ENCODE measurements around the gene RBMS1.
"Not testable (repeated sequence)": the region's sequence is repeated elsewhere in the genome, so short reads cannot be mapped to it uniquely, and the experiment has no call there.

Gene RBMS1

DNA sequence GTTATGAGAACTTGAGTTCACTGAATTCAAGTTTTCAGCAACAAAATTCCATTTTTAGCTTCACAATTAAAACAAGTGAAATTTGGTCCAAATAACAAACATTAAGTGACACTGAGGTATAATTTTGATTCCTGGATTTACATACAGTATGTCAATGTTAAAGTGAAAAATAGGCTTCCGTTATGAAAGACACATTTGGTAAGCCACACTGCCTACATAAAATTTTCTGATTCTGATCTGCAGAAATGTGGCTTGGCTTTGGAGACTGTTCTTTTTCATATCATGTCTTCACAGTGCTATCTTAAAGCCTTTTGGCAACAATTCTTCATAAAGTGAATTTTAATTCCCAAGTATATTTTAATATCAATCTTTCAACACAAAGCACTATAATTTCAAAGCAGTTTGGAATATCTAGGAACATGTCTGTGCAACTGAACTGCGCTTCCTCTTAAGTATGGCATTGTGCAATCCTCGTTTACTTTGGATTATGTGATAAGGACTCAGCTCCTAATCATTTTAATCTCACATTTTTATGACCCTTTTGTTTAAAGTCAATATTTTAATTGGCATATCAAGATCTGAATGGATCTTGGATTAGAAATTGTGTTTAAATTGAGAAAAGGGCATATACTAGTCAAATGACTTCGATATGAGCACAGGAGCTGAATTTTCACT is 60.0 kb downstream of the RBMS1 start:
- no peak for DNase-seq (ENCODE audit: low spot score)

DNA sequence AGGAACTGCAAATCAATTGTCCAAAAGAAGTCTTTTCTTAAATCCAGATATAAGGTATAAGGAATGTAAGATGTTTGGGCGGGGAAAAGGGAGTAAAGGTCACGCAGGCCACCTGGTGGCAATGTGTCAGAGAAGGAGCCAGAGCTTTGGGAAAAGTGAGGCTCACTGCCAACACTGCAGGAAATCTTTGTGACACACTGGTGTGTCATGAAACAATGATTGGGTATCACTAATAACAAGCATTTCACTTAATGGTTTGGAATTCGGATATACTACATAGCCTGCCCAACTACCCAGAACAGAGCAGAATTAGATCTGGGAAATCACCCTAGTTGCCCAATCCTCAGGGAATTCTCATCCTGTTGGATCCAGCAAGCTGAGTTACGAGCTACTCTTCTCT is 61.0 kb downstream of the RBMS1 start:
- DNase-seq (ENCODE audit: low spot score) = no peak

DNA sequence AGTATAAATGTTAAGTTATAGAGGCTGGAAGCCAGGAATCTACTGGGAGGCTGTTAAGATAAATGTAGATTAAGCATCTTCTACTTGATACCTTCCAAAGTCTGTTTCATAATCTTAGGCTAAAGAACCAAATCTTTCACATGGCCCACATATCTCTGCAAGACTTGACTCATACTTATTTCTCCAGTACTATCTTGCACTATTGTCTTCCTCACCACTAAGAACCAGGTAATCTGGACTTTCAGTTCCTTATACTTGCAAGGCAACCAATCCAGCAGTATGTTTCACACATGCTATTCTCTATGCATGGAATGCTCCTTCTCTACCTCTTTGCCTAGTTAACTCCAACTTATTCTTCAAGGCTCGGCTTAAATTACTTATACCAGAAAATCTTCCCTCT is 62.2 kb downstream of the RBMS1 start:
- DNase-seq (ENCODE audit: low spot score) = no peak

DNA sequence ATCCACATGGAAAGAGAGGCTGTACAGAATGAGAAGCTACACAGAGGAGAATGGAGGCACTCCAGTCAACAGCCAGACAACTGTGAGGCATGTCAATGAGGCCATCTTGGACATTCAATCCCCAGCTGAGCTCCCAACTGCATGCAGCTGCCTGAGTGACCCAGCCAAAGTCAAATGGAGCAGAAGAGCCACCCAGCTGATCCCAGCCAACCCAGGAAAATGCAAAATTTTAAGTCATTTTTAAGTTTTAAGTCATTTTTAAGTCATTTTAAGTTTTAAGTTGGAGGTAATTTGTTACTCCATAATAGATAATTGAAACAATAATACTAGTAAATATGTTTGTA is 63.6 kb downstream of the RBMS1 start:
- DNase-seq (ENCODE audit: low spot score) = no peak

DNA sequence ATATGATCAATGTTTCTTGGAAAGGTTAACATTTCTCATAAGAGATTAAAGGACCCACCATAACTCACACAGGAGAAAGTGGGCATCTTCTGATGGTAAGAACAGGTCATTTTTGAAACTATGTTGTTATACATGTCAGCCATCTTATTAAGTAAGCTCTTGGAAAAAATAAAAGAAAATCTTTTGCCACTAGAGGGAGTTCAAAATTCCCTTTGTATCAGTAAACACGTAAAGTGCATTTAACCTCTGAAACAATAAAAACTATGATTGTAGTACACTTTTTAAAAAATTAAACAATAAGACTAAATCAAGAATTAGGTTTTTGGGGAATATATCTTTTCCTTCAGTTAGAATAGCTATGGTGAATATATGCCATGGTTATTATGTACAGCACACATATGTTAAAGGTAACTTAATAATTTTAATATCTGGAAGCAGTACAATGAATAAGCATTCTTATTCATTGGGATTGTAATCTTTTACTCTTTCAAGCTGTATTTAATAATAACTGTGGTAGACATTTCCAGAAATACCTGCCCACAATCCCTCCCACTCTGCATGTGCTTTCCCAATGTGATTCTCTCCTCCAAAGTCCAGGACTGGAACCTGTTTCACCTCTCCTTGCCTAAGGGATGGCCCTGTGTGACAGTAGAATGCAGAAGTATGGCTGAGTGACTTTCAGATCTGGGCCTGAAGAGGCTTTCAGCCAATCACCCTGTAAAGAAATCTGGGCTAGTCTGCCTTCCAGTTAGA is 64.2 kb downstream of the RBMS1 start:
- peak; percentile 64 for DNase-seq (ENCODE audit: low spot score)

DNA sequence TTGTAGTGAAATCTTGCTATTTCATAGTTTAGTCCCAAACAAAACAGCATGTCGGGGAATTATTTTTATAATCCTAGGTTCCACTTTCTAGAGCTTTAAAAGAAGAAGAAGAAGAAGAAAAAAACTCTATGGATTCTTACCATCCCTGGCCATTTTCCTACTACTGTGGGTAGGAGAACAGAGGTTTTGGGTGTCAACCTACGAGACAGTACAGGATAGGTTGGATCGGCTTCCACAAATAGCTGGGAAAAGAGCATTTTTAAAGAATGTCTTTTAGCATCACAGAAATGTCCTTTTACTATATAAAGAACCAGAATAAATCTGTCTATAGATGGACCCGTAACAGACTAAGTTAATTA is 65.2 kb downstream of the RBMS1 start:
- no peak for DNase-seq (ENCODE audit: low spot score)

DNA sequence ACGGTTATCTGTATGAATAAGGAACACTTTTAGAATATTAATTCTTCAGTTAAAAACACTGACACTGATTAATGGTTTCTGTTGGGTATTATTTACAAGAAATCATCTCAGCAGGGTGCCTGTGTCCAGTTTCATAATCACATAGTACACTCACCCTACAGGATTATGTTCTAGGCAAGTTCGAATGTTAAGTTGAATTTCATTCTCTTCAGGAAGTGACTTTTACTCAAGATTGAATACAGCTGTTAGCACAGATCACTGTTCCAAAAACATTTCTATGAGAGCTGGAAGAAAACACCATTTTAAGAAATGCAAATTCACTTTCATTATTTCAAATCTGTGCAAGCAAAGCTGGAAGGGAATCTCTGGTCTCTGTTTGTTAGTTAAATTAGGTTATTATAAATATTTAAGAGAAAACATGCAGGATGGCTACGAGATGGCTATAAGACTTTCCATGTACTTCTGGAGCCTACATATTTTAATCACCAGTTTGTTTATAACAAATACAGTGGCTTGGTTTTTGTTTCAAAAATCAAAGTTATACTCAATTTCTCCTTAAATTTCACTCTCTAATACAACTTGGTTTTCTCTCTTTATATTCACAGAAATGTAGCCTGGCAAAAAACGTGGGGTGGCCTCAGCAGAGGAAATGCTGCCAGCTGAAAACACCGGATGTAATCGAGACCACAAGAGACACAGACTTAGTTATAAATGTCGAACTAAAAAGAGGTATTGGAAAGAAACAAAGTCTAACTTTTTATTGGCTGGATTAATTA is 65.8 kb downstream of the RBMS1 start:
- DNase-seq (ENCODE audit: low spot score) = no peak

DNA sequence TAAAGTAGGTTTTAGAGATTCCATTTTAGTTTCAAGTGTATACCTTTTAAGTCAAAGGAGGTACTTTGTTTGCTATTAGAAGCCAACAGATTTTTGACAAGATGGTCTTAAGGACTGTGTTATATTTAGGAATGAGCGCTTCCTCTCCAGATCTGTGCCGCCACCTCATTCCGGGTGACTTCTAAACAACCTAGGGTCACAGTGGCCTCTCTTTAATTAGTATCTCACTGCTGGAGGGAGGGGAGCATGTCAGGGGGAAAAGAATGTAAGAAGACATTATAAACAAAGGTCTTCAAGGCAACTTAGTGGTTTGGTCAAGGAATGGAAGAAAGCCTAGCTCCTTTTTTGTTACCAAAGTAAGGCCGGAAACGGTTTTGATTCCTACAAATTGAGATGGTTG is 67.0 kb downstream of the RBMS1 start:
- no peak for DNase-seq (ENCODE audit: low spot score)

DNA sequence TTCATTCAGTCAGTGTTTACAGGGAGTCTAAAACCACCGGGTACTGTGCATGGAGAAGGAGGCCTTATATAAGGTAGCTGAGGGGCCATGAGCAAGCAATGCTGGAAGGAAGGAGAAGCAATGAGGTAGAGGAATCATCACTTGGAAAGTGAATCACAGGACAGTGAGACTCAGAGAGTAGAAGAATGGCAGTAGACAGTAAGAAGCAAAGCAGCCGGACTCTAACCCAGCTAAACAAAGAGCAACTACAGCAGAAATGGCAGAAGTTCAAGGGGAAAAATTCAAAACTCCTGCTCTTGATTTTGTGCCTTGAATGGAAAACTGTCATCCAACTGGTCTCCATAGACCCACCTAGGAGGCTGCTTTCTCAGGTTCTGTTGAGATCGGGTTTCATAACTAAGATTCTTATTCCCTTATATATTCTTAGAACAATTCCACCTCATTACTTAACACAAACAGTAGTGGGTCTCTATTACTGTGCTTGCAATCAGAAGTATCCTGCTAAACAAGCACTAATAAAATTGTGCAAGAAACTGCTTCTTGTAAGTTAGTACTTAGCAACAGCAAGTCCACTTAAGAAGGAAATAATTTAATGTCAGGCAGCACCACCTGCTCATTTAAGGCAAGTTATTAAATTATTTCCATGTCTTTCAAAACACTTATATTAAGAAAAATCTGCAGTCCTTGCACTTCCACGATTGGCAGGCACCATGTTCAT is 68.0 kb downstream of the RBMS1 start:
- DNase-seq (ENCODE audit: low spot score) = no peak

DNA sequence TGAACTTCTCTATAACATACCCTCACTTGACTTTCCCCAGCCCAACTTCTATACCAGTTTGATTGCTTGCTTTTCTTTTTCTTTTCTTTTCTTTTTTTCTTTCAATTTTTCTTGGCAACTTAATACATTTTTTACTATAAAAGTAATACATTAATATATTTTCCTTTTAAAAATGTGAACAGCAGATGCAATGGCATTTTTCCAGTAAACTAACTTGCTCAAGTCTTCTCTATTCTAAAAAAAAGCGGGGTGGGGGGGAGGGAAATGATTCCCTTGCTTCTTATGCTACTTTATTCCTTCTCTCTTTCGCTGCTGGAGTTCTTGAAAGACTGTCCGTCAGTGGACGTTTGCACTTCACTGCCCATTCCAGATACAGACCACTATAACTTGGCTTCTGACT is 70.5 kb downstream of the RBMS1 start:
- DNase-seq (ENCODE audit: low spot score) = no peak

DNA sequence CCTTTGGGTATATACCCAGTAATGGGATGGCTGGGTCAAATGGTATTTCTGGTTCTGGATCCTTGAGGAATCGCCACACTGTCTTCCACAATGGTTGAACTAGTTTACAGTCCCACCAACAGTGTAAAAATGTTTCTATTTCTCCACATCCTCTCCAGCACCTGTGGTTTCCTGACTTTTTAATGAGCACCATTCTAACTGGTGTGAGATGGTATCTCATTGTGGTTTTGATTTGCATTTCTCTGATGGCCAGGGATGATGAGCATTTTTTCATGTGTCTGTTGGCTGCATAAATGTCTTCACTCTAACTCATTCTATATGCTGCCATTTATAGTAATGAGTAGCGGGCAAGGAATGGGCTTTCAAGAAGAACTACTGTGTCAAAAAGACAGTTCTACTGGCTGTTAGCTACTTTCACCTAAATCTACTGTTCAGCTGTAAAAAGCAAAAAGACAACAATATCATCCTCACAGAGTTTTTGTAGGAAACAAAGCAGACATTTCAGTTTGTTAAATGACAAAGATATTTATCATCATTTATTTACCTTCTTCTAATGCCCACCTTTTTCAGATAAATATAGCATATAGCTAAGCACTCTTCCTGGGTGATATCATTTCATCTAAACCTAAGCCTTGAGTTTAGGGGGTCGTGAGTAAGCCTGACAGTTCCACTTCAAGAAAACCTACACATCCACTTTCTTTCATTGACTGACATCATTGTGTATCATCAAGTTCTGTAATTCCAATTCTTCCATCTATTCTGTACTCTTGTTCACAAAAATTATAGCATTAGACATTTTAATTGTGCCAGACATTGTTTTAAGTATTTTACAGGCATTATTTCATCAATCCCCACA is 71.7 kb downstream of the RBMS1 start:
- not testable (repeated sequence) for DNase-seq (ENCODE audit: low spot score)

DNA sequence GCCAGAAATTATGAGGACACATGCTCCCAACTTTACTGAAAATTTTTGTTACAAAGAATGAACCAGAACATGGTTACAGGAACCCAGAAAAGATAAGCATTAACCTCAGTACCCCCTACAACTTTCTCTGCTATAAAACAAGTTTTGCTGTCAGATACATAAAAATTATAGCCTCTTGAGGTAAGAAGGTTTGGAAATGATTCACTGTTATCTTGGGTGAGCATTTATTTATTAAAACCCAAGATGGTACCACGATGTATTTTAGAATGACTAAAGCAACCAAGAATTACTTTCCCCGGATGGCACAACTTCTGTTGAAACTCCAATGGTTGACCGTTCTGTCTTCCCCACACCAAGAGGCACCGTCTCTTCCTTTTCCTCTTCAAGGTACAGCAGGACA is 72.9 kb downstream of the RBMS1 start:
- no peak for DNase-seq (ENCODE audit: low spot score)

DNA sequence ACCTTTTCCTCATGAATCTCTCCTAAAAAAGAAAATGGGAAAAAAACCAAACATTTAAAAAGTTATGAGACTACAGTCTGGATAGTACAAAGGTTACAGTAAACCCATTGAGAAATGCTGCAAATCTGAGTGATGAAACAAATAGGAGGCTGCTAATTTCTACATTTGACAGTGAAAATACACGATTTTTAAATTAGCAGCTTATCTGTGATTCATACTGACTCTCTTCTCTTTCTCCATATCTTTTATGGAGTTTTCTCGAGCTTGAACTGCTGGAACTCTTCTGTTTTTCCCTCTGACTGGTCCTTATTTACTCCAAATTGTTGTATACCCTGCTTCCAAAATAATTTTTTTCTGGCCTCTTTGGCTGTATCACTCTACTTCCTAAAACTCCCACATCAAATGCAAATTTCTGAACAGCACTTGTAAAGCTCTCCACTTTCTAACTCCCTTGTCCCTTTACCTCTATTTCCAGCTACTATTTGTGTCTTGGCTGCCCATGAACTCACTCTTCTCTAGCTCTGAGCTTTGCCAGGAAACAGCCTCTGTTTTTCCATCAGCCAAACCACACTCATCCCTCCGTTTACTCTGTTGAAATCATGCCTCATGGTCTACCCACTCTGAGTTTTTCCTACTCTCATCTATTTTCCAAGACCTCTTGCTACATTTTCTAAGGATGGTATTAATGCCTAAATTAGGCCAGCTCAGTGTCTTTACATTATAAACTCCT is 73.7 kb downstream of the RBMS1 start:
- DNase-seq (ENCODE audit: low spot score) = no peak

DNA sequence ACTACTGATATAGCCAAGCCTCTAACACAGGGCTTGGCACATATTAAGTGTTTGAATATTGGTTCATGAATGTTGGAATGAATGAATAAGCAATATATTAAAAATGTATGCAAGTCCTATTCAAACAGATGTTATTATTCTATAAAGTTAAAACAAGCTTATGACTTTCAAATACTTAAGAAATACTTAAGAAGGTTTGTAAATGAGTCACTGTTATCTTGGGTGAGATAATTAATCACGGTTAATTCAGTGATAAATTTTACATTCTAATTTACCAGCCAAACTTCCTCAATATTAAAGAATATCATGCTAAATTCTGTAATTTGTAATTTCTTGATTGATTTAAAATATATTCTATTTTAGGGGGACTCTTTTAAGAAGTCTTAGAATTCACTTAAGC is 74.8 kb downstream of the RBMS1 start:
- no peak for DNase-seq (ENCODE audit: low spot score)

DNA sequence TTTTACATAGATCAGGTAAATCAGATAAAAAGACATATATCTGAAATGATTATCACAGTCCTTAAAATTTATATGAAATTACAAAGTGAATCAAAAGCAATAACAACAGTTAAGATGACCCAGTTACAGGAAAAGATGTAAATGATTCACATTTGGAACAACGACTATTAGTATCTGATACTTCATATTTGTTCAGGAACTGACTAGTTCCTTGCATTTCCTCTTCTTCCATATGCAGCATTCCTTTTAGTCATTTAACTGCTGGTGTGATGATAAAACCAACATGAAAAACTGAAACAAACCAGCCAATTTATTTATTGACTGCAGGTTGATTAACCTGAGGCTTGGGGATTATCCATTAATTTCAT is 75.2 kb downstream of the RBMS1 start:
- DNase-seq (ENCODE audit: low spot score) = no peak

DNA sequence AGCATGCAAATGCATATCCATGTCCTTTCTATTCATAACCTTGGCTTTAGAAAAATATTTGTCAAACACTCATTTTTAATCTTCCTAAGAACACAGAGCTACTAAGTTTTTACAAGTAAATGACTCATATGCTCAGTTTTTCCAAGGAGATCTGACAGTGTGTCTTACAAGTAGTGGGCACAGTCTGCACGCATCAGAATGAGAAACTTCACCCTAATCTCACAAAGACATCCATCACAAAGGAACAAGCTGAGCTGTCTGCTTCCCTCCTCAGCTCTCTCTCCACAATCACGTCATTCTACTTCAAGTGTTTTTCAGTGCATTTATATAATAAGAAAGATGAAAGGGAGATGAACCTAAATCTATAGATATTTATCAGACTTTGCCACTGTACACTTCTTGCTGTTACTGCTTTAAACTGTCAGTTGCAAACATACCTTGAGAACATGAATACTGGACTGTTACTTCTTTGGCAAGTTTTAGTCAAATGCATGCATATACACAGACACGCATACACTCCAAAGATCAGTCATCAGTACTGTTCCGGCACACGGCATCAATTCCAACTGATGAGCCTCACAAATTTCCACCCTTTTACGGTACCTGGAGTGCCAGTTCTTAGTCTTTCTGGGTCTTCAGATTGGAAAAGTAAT is 75.7 kb downstream of the RBMS1 start:
- no peak for DNase-seq (ENCODE audit: low spot score)

DNA sequence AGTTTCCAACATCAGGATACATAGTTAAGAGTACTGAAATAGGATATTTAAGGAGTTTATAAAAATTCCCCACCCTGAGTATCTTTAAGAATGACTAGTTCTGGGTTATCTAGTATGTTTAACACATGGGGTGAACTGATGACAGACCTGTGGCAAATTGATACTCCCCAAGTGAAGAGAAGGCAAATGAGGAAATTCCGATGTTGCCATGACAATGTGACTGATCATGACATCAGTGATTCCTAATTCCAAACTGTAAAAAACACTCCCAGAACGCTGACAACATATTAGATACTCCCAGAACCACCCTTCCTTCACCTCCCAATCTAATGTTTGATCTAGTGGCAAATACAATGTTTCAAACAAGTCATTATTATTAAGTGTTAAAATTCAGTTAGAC is 77.6 kb downstream of the RBMS1 start:
- DNase-seq (ENCODE audit: low spot score) = no peak

DNA sequence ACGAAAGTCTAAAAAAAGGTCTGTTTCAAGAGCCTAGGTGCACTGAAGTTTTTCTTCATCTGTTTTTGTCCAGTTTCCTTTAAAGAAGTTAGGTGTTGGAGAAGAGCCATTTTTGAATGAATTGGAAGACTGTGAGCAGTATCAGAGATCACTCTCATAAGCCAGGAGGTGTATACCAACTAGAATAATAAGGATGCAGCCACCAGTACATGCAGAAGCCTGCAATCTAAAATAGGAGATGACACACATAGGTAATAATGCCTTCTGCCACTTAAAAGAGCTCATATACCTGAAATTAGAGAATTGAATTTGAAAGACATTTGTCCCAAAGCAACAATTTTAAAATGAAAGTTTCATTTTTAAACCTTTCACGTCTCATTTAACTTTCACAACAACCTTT is 81.7 kb downstream of the RBMS1 start:
- DNase-seq (ENCODE audit: low spot score) = no peak

DNA sequence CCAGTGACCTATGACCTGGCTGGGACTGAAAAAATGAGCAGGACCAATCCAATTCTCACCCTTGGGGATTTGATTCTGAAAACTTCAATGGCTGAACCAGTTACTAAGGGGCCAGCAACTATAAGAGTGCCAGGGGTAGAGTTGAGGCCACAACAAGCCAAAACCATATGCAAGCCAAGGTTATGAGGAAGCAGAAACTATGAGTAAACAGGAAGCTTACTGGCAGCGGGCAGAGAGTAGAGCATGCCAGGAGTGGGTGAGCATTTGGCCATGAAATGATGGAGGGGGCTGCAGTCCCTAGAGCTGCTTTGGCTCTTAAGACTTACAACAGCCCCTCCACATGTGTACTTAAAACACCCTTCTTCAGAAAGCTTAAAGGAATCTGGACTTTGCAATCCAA is 82.4 kb downstream of the RBMS1 start:
- DNase-seq (ENCODE audit: low spot score) = no peak

DNA sequence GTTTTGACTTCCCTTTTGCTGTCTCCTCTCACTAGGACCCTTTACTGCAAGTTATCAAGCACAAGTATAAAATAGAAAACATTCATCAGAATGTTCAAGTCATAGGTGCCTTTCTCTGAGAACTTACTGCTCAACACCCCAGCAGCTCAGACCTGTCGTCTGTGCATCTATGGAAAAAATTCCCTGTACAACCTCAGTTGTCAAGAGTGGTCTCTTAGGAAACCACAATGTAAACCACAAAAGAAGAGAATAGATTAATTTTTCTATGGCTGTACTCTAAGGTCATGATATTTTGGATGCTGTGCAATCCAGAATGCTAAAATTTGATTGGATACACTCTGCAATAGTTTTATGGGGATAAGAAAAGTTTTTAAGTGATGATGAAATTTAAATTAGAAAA is 84.1 kb downstream of the RBMS1 start:
- no peak for DNase-seq (ENCODE audit: low spot score)

DNA sequence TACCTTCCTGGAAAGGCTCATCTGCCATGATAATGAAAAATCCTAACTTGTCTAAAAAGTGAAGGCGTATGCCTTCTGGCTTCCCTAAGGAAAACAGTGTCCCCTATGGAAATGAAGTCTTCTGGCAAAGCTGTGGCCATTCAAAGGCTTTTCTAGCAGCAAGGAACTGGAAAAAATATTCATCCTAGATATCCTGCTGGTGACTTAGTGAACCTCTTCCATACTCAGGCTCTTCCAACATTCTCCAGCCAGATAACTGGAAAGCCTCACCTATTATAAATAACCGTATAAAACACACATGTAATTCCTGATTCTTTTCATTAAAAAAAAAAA is 84.7 kb downstream of the RBMS1 start:
- DNase-seq (ENCODE audit: low spot score) = no peak
